Neural progenitor cell (in vitro differentiated cells): ENCODE measurements around the gene CRY2.

ENCODE experiments used
- EZH2 ChIP-seq: fragments of 200-600 bp; sonication (generic); IDR thresholded peaks from 2 replicates; pipeline ENCODE4 v1.6.1; 2017; ENCODE audit warnings: antibody characterized with exemption, mild to moderate bottlenecking, moderate library complexity
- EZH2phosphoT487 ChIP-seq: fragments of 200-600 bp; sonication (generic); IDR thresholded peaks from 2 replicates; pipeline ENCODE4 v1.6.1; 2017; ENCODE audit warnings: antibody characterized with exemption
- TF ChIP-seq, protein P1 (sequence below): fragments of 200-600 bp; sonication (generic); IDR thresholded peaks from 2 replicates; pipeline ENCODE4 v1.5.1; 2017; ENCODE audit warnings: antibody characterized with exemption, mild to moderate bottlenecking

DNA sequence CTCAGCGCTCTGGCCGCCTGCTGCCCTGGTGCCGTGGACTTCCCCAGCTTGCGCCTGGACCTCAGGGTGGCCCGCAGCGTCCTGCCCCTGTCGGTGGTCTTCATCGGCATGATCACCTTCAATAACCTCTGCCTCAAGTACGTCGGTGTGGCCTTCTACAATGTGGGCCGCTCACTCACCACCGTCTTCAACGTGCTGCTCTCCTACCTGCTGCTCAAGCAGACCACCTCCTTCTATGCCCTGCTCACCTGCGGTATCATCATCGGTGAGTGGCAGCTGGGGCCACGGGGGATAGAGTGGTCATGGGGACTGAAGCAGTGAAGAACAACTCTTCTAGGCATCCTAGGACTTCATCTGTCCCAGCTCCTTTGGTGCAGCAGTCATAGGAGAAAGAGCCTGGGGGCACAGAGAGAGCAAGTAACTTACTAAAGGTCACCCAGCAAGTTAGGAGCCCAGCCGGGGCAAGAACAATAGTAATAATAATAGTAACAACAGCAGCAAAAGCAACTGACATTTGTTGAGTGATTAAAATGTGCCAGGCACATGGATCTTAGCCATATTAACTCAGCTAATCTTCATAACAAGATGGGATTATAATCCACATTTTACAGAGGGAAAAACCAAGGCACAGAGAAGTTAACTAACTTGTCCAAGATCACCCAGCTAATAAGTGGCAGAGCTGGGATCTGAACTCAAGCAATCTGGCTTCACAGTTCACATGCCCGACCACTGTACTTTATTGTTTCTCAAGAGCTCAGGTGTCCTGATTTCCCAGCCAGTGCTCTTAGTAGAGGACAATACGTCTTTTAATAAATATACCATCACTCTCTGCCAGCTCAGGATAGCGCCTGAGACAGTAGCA lies 41.0 kb upstream of the CRY2 start:
- TF ChIP-seq, protein P1, sequence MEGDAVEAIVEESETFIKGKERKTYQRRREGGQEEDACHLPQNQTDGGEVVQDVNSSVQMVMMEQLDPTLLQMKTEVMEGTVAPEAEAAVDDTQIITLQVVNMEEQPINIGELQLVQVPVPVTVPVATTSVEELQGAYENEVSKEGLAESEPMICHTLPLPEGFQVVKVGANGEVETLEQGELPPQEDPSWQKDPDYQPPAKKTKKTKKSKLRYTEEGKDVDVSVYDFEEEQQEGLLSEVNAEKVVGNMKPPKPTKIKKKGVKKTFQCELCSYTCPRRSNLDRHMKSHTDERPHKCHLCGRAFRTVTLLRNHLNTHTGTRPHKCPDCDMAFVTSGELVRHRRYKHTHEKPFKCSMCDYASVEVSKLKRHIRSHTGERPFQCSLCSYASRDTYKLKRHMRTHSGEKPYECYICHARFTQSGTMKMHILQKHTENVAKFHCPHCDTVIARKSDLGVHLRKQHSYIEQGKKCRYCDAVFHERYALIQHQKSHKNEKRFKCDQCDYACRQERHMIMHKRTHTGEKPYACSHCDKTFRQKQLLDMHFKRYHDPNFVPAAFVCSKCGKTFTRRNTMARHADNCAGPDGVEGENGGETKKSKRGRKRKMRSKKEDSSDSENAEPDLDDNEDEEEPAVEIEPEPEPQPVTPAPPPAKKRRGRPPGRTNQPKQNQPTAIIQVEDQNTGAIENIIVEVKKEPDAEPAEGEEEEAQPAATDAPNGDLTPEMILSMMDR: no peak
- TF ChIP-seq EZH2 (no peak), EZH2phosphoT487 (no peak)
